Cardiac muscle cell (in vitro differentiated cells and primary cell): ENCODE results near the gene RAB4B. TPM values are rescaled to one million over a fixed set of nuclear protein-coding genes. Genes with fewer than 3 reads are reported as not detected.
A peak's percentile ranks its signal among the peaks of the same experiment; 100 is the strongest.

Experiments
- DNase-seq, 2 donors: peaks; one replicate each; pipeline versions ENCODE4 v3.0.0 to v3.0.0-alpha.2; 2010 to 2017; ENCODE audit warnings: low read depth in 1 of 2, low spot score in 1 of 2
- H3K27ac ChIP-seq: fragments of 200-600 bp; sonication (generic); 2 replicates; pipeline ENCODE4 v1.5.1; 2016
- H3K27me3 ChIP-seq: fragments of 200-600 bp; sonication (generic); 2 replicates; pipeline ENCODE4 v1.6.0; 2016; ENCODE audit warnings: control low read depth
- H3K36me3 ChIP-seq: fragments of 200-600 bp; sonication (generic); 2 replicates; pipeline ENCODE4 v1.5.1; 2016; ENCODE audit warnings: control low read depth
- H3K4me1 ChIP-seq: fragments of 200-600 bp; sonication (generic); 2 replicates; pipeline ENCODE4 v1.8.1; 2017; ENCODE audit warnings: low read depth, mild to moderate bottlenecking, mixed run types
- H3K4me3 ChIP-seq: fragments of 200-600 bp; sonication (generic); 2 replicates; pipeline ENCODE4 v1.5.1; 2016; ENCODE audit warnings: mild to moderate bottlenecking
- H3K9me3 ChIP-seq: fragments of 200-600 bp; sonication (generic); 2 replicates; pipeline ENCODE4 v1.5.1; 2017; ENCODE audit warnings: low read depth, mild to moderate bottlenecking, control low read depth
- polyA plus RNA-seq: library from polyadenylated mRNA; unstranded; fragments of >200 nt; fragmentation: Nextera tagmentation; extraction: Ambion mirVana; gene quantifications from 2 replicates; pipeline ENCODE4 v1.2.1, GENCODE V29; 2016
- total RNA-seq: library from RNA; depleted of rRNA; stranded (reverse); fragments of >200 nt; gene quantifications from 2 replicates; pipeline ENCODE4 v1.2.3, GENCODE V29; 2016
- TF ChIP-seq, protein P1 (sequence below): IDR thresholded peaks from 2 replicates; pipeline ENCODE4 v1.5.1; 2012; ENCODE audit warnings: low read depth, mild to moderate bottlenecking, low read length

Gene RAB4B
- total and polyA plus RNA-seq, 2 experiments from 2014 or later: 15.8 to 38.9 TPM

DNA sequence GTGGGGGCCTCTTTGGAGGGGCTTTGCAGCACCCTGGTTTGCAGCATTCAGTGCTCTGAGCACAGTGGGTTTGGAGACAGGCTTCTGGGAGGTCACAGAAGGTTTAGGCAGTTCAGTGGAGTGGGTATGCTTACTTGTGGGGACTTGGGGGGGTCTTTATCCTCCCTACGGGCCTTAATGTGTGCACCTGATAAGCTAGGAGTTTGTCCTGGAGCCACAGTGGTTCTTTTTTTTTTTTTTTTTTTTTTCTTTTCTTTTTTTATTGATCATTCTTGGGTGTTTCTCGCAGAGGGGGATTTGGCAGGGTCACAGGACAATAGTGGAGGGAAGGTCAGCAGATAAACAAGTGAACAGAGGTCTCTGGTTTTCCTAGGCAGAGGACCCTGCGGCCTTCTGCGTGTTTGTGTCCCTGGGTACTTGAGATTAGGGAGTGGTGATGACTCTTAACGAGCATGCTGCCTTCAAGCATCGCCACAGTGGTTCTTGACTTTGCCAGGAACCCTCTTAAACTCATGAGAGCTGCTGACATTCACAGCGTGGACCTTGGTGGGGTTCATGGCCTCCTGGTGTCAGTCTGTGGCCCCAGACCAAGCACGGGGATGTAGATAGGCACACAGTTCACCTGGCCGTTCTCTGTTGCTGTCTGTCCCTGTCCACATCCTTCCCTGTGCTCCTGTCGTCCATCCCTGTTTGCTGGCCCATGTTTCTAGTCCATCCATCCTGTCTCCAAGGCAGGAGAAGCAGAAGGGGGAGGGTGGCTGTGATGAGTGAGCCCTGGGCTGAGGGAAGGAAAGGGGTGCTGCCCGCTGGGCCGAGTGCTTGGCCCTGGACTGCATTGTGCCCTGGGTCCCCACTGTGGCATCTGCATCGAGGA lies 23.6 kb downstream of the RAB4B start:
- Histone ChIP-seq H3K4me1 (peaks cover 42% of the 10 kb centered on the region), H3K27ac (peak overlapping the region; percentile 80), H3K36me3 (peaks cover 8% of the 10 kb centered on the region), H3K27me3 (no peaks in the 10 kb centered on the region), H3K9me3 (no peaks in the 10 kb centered on the region), H3K4me3 (peak overlapping the region; percentile 7)
- TF ChIP-seq, protein P1, sequence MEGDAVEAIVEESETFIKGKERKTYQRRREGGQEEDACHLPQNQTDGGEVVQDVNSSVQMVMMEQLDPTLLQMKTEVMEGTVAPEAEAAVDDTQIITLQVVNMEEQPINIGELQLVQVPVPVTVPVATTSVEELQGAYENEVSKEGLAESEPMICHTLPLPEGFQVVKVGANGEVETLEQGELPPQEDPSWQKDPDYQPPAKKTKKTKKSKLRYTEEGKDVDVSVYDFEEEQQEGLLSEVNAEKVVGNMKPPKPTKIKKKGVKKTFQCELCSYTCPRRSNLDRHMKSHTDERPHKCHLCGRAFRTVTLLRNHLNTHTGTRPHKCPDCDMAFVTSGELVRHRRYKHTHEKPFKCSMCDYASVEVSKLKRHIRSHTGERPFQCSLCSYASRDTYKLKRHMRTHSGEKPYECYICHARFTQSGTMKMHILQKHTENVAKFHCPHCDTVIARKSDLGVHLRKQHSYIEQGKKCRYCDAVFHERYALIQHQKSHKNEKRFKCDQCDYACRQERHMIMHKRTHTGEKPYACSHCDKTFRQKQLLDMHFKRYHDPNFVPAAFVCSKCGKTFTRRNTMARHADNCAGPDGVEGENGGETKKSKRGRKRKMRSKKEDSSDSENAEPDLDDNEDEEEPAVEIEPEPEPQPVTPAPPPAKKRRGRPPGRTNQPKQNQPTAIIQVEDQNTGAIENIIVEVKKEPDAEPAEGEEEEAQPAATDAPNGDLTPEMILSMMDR: no peak
- peak in 1 of 2 donors; percentile 47 for DNase-seq

DNA sequence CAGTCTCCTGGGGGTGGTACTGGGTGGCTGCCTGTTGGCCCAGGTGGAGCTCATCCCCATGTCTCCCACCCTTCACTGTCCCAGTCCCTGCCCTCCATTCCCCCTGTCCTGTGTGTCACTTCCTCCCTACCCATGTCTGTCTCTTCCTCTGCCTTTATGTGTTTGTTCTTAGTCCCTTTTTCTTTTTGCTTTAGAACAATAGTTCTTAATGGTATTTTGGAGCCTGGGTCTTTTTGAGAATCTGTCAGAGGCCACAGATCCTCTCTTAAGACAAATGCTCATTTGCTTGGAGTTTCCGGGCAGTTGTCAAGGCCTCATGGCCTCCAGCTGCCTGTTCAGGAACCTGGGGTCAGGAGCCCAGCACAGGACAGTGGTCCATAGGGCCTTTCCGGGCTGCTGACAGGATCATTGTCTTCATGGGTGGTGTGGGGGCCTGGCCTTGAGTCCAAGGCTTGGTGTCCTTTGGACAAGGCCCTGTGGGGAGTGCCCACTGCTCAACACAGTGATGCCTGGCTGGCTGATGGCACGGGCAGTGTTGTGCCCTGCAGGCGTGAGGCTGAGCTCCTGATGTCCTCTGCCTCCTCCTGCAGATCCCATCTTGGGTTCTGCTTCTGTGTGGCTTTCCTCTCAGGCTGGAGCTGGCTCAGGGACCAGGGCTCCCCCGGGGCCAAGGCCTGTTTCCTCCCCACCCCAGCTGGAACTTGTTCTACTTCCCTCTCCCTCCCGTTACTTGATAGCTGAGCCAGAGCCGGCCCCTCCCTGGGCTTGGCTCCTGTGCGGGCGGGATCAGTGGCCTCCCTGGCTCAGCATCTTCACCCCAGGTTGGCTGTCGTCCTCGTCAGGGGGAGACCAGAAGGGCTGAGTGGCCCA lies 24.5 kb downstream of the RAB4B start:
- Histone ChIP-seq H3K27me3 (no peaks in the 10 kb centered on the region), H3K27ac (peak overlapping the region; percentile 51), H3K36me3 (peaks cover 11% of the 10 kb centered on the region), H3K4me1 (peaks cover 42% of the 10 kb centered on the region), H3K9me3 (no peaks in the 10 kb centered on the region), H3K4me3 (no peak overlapping the region)
- TF ChIP-seq, protein P1: no peak
- peak in 1 of 2 donors; percentile 42 for DNase-seq

DNA sequence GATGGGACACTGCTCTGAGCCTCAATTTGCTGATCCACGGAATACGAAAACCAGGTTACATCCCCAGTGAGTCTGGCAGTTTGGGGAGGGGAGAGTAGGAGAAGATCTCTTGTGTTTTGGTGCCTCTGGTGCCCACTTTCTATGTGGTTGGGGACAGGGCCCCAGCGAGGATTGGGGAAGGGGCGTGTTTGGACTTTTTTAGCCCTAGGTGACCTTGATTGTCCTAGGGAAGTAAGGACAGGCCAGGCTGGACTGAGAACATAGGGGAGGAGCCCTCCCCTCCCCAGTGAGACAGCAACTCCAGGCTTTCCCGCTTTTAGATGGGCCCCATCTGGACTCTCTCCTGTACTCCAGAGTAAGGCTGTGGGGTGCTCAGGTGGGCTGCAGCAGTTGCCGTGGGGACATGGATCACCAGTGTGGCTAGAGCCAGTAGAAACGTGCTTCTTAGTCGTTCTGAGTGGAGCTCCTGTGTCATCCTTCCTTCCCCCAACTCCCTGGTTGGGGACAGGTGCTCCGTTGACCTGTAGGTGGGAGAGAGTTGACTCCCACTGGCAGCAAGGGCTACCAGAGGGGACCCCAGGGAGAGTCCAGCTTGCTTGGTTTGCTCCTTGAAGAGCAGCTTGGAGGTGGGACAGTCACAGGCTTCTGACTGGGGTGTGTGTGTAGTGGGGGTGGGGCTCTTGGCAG lies 25.3 kb downstream of the RAB4B start:
- H3K9me3 ChIP-seq: no peaks in the 10 kb centered on the region
- H3K36me3 ChIP-seq: peaks cover 19% of the 10 kb centered on the region
- H3K4me3 ChIP-seq: no peak overlapping the region
- H3K4me1 ChIP-seq: peaks cover 42% of the 10 kb centered on the region
- TF ChIP-seq, protein P1: no peak
- peak overlapping the region; percentile 1 for H3K27ac ChIP-seq
- DNase-seq: no peak
- no peaks in the 10 kb centered on the region for H3K27me3 ChIP-seq

DNA sequence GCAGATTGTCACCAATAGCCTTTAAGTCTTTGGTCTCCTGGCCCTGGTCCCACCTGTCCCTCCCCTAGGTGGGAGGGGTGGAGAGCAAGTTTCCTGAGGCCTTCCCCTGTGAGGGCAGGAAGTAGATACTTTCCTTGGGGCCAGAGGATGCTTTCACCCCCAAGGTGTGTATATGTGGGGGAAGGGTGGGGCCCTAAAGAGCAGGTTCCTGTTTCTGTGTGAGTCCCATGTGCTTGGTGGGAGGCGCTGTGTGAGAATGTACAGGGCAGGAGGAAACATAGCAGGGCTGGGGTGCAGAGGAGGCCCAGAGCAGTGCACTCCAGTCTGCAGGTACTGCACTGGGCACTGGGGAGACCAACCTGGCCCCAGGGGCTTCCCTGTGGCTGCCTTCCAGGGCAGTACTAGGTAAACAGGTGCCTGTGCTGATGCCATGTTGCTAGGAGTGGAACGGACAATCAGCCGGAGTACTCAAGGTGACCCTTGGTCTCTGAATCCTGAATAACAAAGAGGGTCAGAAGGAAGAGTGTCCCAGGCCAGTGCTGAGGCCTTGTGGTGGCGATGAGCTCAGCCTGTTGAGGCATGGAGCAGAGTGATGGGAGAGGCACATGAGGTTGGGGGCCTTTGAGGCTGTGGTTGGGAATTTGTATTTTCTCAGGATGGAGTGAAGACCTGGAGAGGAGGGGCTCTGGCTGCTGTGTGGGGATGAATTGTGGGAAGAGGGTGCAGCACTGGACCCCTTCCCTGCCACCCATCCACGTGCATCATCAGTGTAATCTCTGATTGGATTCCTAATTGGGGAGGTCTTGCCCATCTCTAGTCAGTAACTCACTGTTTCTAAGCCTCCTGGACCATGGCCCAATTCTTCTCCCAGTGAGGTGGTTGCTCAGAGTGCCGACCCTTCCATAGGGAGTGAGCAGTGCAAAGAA lies 26.1 kb downstream of the RAB4B start:
- no peaks in the 10 kb centered on the region for H3K9me3 ChIP-seq
- TF ChIP-seq, protein P1: no peak
- peaks cover 26% of the 10 kb centered on the region for H3K36me3 ChIP-seq
- DNase-seq: no peak
- H3K4me1 ChIP-seq: peaks cover 42% of the 10 kb centered on the region
- H3K27me3 ChIP-seq: no peaks in the 10 kb centered on the region
- H3K27ac ChIP-seq: peak overlapping the region; percentile 19
- no peak overlapping the region for H3K4me3 ChIP-seq
